NT2/D1 (cell line): ENCODE measurements around the gene BTG4.

Experiments used
- SUZ12 ChIP-seq: IDR thresholded peaks from 2 replicates; pipeline ENCODE4 v1.6.1; 2011; ENCODE audit not compliant: insufficient read length, insufficient read depth; ENCODE audit errors: extremely low read depth
- YY1 ChIP-seq: IDR thresholded peaks from 2 replicates; pipeline ENCODE4 v1.6.1; 2011; ENCODE audit not compliant: insufficient read length, insufficient read depth
- ZNF274 ChIP-seq: IDR thresholded peaks from 2 replicates; pipeline ENCODE4 v1.6.1; 2011; ENCODE audit warnings: mild to moderate bottlenecking, low read depth, low read length

- TF ChIP-seq ZNF274, result no peak
- TF ChIP-seq YY1, result no peak
- no peak for TF ChIP-seq SUZ12
These were observed 55.1 kb downstream of the BTG4 start for GRCh38 chr11:111456859-111457730.
